C1 segment of cervical spinal cord (tissue), 14 donors: ENCODE results near the gene ENGASE.

Experiments used
- DNase-seq, 14 donors: peaks; one replicate each; lab custom pipeline; 2025; lab: John Stamatoyannopoulos, UW

The ENGASE gene

DNA sequence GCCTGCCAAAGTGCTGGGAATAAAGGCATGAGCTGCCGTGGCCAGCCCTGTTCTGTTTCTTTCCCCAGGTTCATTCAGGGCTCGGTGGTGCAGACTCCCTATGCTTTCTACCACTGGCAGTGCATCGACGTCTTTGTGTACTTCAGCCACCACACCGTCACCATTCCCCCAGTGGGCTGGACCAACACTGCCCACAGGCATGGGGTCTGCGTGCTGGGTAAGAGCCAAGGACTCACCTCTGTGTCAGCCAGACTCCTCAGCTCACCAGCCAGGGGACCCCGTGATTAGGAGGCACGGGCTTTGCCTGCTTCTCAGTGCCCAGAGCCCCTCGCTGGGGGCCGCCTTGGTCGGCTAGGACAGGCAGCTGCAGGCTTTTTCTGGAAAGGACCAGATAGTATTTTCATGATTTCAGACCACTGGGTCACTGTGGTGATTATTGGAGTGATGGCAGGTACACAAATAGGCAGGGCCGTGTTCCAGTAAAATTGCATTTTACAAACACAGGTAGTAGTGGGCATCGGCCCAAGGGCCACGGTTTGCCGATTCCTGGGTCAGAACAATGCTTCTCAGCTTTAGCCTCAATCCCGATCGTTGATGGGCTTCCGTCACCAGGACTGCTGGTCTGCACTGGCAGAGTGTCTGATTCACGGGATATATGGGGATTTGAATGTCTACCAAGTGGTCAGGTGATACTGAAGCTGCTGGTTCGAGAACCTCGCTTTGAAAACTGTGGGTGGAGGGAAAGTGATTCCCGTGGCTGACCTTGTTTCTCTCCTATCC lies 5.0 kb downstream of the ENGASE start:
- no peak for DNase-seq

GRCh38 chr17:79080349-79080748 lies 5.7 kb downstream of the ENGASE start:
- no peak for DNase-seq

DNA sequence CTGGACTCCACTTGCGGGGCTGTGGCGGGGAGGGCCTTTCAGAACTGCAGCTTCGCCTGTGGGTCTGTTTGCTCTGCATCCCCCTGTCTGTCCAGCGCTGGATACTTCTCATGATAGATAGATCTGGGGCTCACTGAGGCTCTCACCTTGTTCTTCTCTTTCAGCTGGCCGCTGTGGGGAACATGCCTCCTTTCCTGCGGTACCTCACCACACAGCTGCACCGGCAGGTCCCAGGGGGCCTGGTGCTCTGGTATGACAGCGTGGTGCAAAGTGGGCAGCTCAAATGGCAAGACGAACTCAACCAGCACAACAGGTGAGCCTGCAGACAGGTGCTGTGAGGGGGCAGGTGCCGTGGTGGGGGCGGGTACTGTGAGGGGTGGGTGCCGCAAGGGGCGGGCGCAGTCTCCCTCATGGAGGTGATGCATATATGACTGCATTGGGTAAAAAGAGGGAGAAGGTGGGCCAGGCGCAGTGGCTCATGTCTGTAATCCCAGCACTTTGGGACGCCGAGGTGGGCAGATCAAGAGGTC lies 6.2 kb downstream of the ENGASE start:
- DNase-seq = no peak

DNA sequence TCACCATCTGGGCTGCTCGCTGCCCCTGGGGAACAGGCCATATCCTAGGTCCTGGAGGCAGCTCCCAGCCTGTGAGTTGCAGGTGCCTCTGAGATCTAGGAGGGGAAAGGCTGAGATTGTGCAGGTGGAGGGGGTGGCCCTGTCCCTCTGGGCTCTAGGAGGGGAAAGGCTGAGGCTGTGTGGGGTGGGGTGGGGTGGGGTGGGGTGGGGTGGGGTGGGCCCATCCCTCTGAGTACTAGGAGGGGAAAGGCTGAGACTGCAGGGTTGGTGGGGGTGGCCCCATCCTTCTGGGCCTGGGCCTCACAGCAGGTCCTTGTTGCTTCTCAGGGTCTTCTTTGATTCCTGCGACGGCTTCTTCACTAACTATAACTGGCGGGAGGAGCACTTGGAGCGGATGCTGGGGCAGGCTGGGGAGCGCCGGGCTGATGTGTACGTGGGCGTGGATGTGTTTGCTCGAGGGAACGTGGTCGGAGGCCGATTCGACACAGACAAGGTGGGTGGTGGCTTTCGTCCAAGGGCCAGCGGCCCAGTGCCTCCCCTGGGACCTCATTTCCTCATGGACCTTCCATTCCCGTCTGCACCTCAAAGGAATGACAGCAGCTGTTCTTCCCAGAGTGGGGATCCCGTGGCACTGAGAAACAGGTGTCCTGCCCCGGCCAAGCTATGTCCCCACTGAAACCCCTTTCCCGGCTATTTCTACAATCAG lies 7.1 kb downstream of the ENGASE start:
- no peak for DNase-seq

- peak in 6 of 14 donors; percentile 8 to 38 (median 18) for DNase-seq
Measured at GRCh38 chr17:79082311-79083190, 7.9 kb downstream of the ENGASE start.

GRCh38 chr17:79083191-79083971 lies 8.8 kb downstream of the ENGASE start:
- DNase-seq = no peak

DNA sequence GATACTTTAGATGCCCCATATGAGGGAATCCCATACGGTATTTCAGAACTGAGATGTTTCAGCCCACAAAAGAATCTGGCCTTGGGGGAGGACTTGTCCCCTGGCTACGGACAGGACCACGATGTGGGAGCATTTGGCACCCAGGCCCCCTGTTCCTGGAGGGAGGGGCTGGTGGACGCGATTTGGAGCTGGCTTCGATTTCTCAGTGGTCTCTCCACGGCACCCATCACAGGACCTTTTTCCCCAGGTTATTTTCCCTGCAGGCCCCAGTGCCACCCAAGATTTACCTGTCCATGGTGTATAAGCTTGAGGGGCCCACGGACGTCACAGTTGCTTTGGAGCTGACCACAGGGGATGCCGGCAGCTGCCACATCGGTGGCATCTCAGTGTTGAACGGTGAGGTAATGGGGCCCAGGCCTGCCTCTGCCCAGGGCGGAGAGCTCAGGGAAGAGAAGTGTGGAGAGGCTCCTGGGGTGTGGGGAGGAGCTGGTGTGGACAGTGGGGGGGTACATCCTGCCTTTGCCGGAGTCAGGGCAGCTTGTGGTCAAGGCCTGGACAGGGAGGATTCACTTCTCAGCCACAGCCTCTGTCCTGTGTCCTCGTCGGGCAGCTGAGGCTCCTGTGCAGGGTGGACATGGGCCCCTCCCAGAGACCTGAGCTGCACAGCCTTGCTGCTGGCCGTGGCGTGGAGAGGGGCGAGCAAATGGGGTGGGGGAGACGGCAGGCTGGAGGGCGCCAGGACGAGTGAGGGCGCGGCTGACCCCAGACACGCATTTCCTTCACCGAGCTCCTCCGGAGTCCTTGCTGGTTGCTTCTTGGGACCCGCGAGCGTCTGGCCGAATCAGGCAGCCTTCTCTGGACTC lies 9.9 kb downstream of the ENGASE start:
- DNase-seq = no peak

- DNase-seq = no peak
Measured at GRCh38 chr17:79085154-79085920, 10.7 kb downstream of the ENGASE start.

DNA sequence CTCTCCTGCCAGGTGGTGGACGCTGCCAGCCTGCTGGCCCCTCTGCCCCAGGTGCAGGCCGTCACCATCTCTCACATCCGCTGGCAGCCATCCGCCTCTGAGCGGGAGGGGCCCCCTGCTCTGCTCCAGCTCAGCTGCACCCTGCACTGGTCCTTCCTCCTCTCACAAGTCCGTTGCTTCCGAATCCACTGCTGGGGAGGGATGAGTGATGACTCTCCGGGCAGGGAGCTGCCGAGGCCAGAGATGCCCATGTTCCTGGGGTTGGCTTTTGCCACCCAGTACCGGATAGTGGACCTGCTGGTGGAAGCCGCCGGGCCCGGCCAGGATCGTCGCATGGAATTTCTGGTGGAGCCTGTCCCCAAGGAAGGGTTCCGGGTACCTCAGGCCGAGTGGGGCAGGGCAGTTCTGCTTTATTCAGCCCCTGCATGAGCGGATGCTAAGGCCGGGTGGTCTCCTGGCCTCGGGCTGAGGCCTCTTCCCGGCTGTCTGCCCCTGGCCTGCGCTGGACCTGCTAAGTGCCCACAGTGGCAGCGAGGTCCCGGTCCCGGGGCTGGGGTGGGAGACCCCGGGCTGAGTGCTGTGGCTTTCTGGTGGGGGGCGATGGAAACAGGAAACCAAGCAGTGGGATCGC lies 11.4 kb downstream of the ENGASE start:
- DNase-seq = no peak

DNA sequence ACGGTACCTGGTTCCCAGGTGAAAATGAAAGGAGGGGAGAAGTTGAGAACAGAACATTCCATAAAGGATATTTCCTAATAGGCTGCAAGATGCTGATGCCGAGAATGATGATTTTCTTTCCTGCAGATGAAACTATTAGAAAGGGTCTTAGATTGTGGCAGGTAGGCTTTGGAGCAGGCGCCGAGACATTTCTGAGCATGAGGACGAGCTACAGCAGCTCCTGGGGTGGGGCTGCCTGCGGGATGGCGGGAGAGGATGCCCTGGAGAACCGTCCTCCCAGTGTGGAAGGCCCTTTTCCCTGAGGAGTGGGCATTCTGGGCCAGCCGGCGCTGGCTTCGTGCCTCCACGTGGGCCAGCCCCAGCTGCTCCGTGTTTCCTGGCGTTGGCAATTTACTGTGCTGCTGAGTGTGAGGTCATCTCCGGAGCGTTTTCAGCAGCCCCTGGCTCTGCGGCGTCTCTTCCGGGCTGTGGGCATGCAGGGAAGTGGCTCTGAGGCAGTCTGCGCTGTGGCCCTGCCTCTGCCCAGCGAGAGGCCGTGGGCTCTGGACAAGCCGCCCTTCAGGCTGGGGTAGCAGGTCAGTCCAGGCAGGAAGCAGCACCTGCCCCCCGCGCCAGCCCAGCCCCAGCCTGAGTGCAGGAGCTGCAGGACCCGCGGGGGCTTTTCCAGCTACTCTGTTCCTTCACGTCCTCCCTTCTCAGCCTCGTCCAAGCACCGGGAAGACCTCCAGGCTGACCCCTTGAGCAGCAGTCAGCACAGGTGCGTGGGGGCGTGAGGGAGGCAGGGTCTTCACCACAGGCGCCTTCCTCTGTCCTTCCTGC lies 12.2 kb downstream of the ENGASE start:
- no peak for DNase-seq

- DNase-seq = peak in 11 of 14 donors; percentile 15 to 80 (median 39)
Measured at GRCh38 chr17:79087428-79088143, 13.0 kb downstream of the ENGASE start.

DNA sequence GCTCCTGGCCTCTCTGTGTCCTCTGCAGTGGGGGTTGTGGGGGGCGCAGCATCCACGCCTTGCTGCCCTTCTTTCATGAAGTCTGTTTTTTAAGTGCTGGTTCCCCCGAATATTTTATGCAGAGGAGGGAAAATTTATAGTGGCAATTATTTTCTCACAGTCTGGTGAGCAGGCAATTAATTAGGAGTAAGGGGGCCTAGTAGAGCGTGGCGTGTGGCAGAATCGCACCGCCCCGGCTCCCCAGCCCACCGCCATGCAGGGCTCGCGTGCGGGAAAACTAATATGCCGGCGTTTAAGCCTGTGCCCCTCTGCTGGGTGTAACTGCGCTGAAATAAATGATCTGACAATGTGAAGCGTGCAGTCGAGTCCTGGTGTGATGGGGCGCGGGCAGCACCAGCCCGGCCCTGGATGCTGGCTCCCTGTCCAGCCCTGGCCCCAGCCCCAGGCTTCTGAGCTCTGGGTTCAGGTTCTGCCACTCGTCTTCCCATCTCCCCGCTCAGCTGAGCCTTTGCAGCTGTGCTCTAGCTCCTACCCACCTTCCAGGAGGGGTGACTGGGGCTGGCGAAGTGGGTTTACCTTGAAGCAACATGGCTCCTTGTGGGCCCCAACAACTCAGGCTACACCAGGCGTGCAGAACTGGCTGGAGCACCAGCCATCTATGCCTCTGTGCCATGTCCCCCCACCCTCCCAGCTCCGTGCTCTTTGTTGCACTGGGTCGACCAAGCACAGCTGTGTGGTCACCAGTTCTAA lies 13.8 kb downstream of the ENGASE start:
- DNase-seq = no peak

DNA sequence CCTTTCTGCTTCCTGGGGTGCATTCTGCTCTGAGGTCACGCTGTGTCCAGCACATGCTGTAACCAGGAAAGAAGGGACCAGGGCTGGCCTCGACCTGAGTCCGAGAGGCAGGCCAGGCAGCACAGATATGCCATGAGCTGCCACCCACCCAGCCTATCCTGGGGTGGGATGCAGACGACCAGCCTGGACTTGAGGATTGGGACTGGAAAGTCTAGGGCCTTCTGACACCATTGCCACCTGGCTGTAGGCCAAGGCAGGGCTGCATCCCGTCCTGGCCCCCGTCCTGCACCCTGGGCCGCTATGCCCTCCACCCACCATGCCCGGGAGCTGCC lies 14.3 kb downstream of the ENGASE start:
- no peak for DNase-seq

DNA sequence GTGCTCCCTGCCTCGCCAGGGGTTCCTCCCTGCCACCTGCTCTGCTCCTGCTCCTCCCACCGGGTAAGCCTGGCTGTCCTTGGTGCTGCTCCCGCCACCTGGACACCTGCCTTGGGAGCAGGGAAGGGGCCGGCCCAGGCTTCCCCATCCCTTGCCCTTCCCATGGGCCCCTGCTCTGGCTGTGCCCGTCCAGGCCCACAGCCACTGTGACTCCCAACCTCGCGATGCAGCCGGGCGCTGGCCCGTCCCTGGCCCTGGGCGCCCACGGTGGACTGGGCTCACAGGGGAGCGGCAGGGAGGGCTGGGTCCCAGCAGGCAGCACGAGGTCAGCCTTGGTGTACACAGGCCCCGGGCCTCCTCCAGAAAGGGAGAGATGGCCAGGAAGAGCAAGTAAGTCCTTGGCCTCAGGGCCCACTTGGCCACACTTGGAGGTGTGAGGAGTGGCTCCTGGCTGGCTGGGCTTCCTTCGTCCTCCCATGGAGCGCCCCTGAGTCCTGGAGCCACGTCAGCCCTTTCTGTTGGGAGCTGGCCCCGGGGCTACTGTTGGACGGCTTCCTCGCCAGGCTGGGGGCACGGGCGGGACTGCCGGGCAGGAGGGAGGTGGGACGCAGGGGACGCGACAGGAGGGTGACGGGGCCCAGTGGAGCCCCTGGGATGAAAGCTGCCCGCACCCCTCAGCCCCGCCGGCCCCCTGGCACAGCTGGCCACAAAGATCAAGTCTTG lies 15.3 kb downstream of the ENGASE start:
- peak in 2 of 14 donors; percentile 42 to 53 for DNase-seq

GRCh38 chr17:79090443-79091225 lies 16.0 kb downstream of the ENGASE start:
- peak in 1 of 14 donors; percentile 42 for DNase-seq
